Measurements from ENCODE around the gene SNRNP25.

Gene SNRNP25

DNA sequence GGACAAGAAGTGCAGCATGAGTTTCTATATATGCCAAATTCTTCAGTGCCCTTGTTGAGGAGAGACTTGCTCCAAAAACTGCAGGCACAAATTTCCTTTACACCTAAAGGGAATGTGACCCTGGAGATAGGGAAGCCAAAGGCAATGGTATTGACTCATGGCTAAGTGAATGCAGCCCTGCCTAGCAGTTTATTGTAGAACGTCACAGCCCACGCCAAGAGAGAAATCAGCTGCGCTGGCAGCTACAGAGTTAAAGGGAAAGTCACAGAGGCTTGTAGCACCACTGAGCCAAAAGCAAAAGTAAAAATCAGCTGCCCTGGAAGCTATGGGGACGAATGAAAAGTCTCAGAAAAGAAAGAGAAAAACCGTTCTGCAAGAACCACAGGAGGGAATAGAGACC is 10.3 kb upstream of the SNRNP25 start:
- TF ChIP-seq TAF1 (IDR thresholded peaks at IDR 0.05; ENCODE audit: borderline replicate concordance, insufficient read depth, low read length) (no peak), FOXP2 (optimal IDR thresholded peaks at IDR 0.05; ENCODE audit: borderline replicate concordance, extremely low read depth, extremely low read length, insufficient read depth) (no peak), SIN3A (IDR thresholded peaks at IDR 0.05; ENCODE audit: borderline replicate concordance, insufficient read depth, low read length) (no peak), POLR2AphosphoS5 (IDR thresholded peaks at IDR 0.05; ENCODE audit: low read depth, low read length) (no peak)
- TF ChIP-seq, protein P1, sequence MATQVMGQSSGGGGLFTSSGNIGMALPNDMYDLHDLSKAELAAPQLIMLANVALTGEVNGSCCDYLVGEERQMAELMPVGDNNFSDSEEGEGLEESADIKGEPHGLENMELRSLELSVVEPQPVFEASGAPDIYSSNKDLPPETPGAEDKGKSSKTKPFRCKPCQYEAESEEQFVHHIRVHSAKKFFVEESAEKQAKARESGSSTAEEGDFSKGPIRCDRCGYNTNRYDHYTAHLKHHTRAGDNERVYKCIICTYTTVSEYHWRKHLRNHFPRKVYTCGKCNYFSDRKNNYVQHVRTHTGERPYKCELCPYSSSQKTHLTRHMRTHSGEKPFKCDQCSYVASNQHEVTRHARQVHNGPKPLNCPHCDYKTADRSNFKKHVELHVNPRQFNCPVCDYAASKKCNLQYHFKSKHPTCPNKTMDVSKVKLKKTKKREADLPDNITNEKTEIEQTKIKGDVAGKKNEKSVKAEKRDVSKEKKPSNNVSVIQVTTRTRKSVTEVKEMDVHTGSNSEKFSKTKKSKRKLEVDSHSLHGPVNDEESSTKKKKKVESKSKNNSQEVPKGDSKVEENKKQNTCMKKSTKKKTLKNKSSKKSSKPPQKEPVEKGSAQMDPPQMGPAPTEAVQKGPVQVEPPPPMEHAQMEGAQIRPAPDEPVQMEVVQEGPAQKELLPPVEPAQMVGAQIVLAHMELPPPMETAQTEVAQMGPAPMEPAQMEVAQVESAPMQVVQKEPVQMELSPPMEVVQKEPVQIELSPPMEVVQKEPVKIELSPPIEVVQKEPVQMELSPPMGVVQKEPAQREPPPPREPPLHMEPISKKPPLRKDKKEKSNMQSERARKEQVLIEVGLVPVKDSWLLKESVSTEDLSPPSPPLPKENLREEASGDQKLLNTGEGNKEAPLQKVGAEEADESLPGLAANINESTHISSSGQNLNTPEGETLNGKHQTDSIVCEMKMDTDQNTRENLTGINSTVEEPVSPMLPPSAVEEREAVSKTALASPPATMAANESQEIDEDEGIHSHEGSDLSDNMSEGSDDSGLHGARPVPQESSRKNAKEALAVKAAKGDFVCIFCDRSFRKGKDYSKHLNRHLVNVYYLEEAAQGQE (IDR thresholded peaks at IDR 0.05; ENCODE audit: insufficient read depth in 1 of 2, low read depth in 2 of 2, low read length in 2 of 2) = no peak

DNA sequence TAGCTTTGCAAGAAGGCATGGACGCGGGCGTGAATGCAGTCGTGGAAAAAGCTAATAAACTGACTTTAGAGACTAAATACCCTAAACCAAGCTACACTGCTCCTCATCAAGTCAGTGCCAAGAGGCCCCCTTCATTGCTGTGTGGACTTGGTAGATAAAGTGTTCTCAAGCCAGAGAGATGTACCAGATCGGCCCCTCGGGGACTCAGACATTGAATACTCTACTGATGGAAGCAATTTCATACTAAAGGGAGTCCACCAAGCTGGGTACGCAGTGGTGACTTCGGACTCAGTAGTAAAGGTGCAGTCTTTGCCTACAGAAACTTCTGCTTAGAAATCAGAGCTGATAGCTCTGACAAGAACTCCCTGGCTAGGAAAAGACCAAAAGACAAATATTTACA is 9.0 kb upstream of the SNRNP25 start:
- TF ChIP-seq POLR2AphosphoS5 (IDR thresholded peaks at IDR 0.05; ENCODE audit: low read depth, low read length) = no peak
- no peak for TF ChIP-seq SIN3A (IDR thresholded peaks at IDR 0.05; ENCODE audit: borderline replicate concordance, insufficient read depth, low read length)
- TF ChIP-seq FOXP2 (optimal IDR thresholded peaks at IDR 0.05; ENCODE audit: borderline replicate concordance, extremely low read depth, extremely low read length, insufficient read depth) = no peak
- TF ChIP-seq TAF1 (IDR thresholded peaks at IDR 0.05; ENCODE audit: borderline replicate concordance, insufficient read depth, low read length) = no peak
- TF ChIP-seq, protein P1 (IDR thresholded peaks at IDR 0.05; ENCODE audit: insufficient read depth in 1 of 2, low read depth in 2 of 2, low read length in 2 of 2) = no peak

DNA sequence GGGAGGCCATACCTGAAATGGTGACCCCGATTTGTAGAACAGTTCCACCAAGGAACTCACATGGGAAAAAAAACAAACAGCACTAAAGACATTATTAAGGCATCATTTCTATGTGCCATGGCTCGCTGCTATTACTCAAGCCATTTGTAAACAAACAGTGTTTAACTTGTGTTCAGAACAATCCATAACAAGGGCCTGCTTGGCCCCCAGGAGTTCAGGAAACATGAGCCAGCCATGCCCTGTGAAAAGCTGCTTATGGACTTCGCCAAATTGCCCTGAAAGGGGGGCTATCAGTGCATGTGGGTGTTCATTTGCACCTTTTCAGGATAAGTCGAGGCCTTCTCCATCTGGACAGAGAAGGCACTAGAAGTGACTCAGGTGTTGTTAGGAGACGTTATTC is 8.2 kb upstream of the SNRNP25 start:
- TF ChIP-seq FOXP2 (optimal IDR thresholded peaks at IDR 0.05; ENCODE audit: borderline replicate concordance, extremely low read depth, extremely low read length, insufficient read depth) (no peak), POLR2AphosphoS5 (IDR thresholded peaks at IDR 0.05; ENCODE audit: low read depth, low read length) (no peak), TAF1 (IDR thresholded peaks at IDR 0.05; ENCODE audit: borderline replicate concordance, insufficient read depth, low read length) (no peak), SIN3A (IDR thresholded peaks at IDR 0.05; ENCODE audit: borderline replicate concordance, insufficient read depth, low read length) (no peak)
- TF ChIP-seq, protein P1 (IDR thresholded peaks at IDR 0.05; ENCODE audit: insufficient read depth in 1 of 2, low read depth in 2 of 2, low read length in 2 of 2) = no peak

DNA sequence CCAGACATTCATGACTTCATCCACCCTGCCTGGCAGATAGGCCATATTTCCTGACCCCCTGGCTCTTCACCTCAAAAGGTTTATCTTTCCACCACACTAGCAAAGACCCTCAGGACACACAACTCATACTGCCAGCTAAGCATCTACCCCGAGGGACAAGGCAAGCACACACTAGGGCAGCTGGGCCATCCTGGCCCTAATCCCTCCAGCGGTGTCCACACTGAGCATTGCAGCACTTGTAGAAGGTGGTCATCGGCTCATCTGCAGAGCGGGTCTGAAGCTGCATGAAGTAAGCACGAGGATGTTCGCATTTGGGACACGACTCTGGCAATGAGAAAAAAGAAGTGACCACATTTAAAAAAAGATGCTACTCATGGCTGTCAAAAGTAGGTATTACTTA is 6.4 kb upstream of the SNRNP25 start:
- TF ChIP-seq POLR2AphosphoS5 (IDR thresholded peaks at IDR 0.05; ENCODE audit: low read depth, low read length) = no peak
- TF ChIP-seq, protein P1 (IDR thresholded peaks at IDR 0.05; ENCODE audit: insufficient read depth in 1 of 2, low read depth in 2 of 2, low read length in 2 of 2) = no peak
- no peak for TF ChIP-seq TAF1 (IDR thresholded peaks at IDR 0.05; ENCODE audit: borderline replicate concordance, insufficient read depth, low read length)
- no peak for TF ChIP-seq SIN3A (IDR thresholded peaks at IDR 0.05; ENCODE audit: borderline replicate concordance, insufficient read depth, low read length)
- TF ChIP-seq FOXP2 (optimal IDR thresholded peaks at IDR 0.05; ENCODE audit: borderline replicate concordance, extremely low read depth, extremely low read length, insufficient read depth) = no peak
